ENCODE data around the gene TIMM44.

The TIMM44 gene

DNA sequence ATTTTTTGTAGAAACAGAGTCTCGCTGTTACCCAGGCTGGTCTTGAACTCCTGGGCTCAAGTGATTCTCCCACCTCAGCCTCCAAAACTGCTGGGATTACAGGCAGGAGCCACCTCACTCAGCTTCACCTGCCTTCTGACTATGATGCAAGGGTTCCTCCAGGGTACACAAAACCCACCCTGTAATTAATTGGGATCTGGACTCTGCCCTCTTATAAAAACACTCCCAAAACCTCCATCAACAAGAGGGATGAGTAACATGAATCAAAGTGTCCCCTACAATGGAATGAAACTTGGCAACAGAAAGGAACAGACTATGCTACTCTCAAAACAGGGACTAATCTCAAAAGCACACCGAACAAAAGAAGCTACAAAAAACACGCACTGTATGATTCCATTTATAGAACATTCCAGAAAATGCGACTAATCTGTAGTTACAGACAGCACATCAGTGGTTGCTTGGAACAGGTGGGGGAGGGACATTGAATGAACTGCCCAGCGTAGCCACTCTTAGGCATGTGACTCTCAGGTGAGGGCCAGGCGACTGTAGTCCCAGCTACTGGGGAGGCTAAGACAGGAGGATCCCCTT, 66.1 kb downstream of the TIMM44 start:
- DNase-seq (ENCODE audit: low read depth in 4 of 4, low spot score in 1 of 4): no peak
